GM19351 (cell line): ENCODE results near the gene FAM83F.
"Not testable (repeated sequence)": the region's sequence is repeated elsewhere in the genome, so short reads cannot be mapped to it uniquely, and the experiment has no call there.

Source experiments
- ATAC-seq: cut with Tn5 transposase; IDR thresholded peaks from one replicate; pipeline ENCODE4 v1.9.1; 2021; ENCODE audit warnings: mild to moderate bottlenecking, moderate library complexity; ENCODE audit not compliant: unreplicated experiment

The FAM83F gene

DNA sequence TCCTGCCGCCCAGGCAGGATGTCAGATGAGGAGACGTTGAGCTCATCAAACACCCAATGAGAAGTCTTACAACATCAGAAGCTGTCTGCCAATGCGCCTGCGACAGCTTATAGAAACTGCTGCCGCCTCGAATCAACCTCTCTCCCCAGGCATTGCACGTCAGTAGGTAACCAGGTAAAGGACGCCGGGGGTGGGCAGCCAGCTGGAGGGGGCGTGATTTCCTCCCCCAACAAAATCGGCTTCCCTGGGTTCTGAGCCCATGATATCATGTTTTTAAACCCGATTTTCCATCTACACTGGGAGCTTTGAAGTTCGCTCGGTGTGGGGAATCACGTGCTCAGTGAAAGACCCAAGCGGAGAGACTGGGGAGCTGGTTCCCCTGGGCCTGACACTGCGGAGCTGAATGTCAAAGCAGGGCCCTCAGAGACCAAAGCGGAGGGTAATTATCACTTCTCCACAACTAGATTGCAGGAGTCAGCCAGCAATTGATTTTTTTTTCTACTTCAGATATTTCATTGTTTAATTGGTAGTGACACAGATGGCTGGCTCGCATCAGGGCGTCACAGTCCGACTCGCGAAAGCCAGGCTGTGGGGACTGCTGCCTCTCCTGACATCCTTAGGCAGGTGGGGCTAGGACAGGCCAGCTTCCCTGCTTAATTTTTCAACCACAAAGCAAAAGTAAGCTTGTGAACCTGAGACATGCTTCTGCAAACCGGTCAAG, 15.4 kb downstream of the FAM83F start:
- ATAC-seq, result no peak

DNA sequence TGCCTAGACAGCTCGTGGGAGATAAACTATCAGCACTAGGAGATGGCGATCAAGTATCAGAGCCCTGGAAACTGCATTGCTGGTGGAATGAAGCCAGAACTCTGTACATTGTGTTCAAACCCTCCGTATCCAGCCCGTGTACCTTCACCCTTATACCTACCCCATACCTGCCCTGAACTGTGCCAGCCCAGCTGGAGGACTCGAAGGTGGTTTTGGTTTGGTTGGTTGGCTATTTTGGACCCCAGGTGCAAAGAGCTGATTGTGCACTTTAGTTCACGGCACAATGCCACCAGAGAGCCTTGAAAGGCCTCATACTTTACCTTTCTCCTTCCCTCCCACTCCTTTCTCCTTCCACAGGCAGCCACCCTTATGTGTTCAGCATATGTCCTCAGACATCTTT, 16.0 kb downstream of the FAM83F start:
- ATAC-seq, result no peak

GRCh38 chr22:40014667-40015248, 20.0 kb downstream of the FAM83F start:
- no peak for ATAC-seq

DNA sequence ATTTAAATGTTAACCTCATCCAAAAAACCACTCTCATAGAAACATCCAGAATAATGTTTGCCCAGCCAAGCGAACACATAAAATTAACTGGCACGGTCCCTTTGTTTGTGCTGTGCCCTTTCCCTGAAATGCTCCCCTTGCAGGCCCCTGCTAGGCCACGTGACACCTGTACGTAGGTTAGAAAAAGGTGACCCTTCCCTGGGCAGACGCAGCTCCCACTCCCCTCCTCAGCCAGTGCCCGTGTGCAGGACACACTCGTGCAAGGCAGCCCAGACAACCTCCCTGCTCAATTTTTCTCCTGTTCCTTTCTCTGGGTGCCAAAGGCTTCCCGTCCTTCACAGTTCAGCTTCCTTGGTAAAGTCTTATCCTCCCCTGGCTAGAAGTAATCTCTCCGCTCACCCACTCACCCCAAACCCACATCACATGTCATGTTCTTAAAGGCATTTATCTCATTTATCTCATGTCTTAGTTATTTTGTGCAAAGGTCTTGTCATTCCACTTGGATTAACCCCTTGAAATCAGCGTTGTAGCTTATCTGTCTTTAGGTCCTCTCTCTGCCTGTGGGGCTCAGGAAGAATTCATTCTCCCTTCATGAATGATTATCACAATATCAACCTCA, 20.7 kb downstream of the FAM83F start:
- ATAC-seq, result no peak

DNA sequence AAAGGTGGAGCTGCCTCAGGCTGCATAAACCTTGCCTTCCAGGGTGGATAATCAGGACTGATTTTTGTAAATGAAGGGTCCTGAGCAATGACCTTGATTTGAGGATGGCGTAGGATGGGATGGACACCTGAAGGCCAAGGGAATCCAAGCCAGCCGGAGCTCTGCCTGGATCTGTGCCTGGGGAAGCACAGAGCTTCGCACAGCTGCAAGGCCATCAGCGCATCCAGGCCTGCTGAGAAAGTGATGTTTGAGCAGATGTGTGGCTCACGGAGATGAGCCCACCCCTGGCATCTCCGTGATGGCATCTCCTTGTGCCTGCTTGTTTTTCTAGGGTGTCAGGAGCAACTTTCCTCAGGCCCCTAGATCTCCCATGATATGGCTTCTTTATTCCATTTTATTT, 23.3 kb downstream of the FAM83F start:
- no peak for ATAC-seq

DNA sequence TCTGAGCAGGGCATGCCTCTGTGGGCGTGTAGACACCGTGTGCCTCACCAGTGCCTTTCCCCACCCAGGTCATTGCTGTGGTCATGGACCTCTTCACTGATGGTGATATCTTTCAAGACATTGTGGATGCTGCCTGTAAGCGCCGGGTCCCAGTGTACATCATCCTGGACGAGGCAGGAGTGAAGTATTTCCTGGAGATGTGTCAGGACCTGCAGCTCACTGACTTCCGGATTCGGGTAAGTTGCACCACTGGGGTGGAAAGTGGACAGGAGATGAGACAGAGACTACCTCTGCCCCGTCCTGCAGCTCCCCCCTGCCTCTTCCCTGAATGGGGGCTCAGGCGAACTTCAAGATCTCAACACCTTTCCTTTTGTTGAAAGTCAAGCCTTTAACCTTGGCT, 24.3 kb downstream of the FAM83F start:
- no peak for ATAC-seq

DNA sequence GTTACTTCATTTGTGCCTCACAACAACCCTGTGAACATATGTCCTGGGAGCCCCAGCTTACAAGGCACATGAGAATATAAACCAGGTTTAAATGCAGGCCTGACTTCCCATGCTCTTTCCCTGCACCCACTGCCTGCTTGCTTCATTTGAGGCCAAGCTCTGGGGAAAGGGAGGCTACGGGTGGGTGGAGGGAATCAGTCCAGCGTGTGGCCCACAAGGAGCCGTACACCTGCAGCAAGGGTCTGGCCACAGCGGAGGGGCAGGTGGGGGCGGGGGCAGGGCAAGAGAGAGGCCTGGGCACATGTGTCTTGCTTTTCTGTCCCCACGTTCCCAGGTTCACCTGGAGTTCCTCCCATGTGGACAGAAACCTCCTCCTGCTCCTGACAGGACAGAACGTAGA, 26.2 kb downstream of the FAM83F start:
- ATAC-seq, result no peak

DNA sequence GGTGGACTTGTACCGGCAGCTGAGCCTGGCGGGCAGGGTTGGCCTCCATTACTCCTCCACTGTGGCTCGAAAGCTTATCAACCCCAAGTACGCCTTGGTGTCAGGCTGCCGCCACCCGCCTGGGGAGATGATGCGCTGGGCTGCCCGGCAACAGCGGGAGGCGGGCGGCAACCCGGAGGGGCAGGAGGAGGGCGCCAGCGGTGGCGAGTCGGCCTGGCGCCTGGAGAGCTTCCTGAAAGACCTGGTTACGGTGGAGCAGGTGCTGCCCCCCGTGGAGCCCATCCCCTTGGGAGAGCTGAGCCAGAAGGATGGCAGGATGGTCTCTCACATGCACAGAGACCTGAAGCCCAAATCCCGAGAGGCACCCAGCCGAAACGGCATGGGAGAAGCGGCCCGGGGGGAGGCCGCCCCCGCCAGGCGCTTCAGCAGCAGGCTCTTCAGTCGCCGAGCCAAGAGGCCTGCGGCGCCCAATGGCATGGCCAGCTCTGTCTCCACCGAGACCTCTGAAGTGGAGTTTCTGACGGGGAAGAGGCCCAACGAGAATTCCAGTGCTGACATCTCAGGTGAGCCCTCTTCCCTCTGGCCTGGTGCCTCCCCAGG, 26.7 kb downstream of the FAM83F start:
- no peak for ATAC-seq

- ATAC-seq, result no peak
These were observed 27.9 kb downstream of the FAM83F start for GRCh38 chr22:40022536-40023240.

DNA sequence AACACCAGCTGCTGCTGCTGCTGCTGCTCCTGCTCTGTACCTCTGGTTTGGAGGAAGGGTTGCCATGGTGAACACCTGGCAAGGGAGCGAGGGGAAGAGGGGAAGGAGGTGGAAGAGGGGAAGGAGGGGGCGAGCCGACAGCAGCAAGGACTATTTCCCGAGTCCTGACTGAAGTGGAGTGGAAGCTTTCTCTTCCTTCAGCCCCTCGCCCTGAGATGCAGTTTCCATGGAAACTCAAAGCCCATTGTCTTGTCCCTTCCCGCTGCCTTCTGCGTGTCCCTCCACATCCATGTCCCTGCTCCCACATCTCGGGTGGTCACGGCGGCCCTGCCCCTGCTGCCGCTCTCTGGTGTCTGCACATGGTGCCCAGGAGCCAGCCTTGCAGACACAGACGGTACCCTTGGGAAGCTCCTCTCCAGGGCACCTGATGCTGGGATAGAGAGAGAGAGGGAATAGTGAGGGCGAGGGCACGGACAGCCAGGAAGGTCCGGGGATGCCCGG, 28.6 kb downstream of the FAM83F start:
- ATAC-seq, result no peak

GRCh38 chr22:40024201-40025061, 29.7 kb downstream of the FAM83F start:
- no peak for ATAC-seq

DNA sequence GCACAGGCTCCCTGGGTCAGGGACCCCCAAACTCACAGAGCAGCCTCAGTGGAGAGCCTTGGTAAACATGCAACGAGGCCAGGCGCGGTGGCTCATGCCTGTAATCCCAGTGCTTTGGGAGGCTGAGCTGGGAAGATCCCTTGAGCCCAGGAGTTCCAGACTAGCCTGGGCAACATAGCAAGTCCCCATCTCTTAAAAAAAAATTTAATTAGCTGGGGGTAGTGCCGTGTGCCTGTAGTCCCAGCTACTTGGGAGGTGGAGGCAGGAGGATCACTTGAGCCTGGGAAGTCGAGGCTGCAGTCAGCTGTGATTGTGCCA, 30.3 kb downstream of the FAM83F start:
- ATAC-seq, result not testable (repeated sequence)

DNA sequence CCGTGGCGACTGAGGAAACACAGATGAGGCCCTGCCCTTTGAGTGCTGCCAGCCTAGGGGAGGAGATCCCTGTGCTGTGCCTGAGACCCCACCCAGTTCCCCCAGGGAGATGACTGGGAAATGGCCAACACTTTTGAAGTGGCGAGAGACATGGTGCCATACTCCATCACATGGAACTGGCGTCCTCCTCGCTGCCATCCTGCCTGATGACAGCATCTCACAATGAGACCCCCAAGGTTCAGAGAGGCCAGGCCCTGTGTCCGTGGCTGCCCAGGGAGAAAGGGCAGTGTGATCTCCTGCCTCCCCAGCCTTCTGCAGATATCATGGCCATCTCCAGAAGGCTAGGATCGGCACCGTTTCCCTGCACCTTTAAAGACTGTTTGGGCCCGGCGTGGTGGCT, 31.1 kb downstream of the FAM83F start:
- ATAC-seq, result no peak

GRCh38 chr22:40026641-40027040, 31.9 kb downstream of the FAM83F start:
- no peak for ATAC-seq

DNA sequence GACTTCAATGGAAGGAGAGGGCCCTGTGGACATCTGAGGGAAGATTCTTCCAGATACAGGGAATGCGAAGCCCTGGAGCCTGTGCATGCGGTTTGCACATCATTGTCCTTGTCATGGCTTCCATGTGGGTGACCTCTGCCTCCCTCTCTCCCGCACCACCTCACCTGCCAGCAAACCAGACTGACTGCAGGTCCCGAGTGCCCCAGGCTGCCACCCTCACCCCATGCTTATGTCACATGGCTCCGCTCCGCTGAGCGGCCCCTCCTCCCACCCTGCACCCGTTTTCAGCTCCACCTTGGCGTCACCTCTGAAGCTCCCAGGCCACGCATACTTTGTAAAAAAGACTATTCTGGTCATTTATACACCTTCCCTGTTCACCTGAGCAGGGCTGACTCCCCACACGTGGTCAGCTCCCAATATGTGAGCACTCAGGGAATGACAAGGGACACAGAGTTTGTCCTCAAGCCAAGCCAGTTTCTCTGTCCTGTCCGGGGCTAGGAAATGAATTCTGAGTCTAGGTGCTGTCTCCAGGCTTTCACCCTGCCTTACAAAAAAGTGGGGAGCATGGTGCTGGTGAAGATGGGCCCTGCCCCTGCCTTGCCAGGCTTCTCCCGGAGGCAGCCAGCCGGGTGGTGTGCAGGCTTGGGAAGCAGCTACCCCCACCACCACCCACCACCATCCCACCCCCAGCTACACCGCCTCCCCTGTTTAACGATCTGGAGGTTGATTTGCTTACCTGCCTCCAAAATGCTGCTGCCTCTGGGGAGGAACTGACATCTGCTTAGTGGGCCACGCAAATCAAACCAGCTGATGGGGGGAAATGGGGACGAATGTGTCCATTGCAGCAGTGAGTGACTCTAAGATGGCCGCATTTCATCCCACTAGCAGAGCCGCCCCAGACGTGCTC, 32.7 kb downstream of the FAM83F start:
- ATAC-seq, result no peak

DNA sequence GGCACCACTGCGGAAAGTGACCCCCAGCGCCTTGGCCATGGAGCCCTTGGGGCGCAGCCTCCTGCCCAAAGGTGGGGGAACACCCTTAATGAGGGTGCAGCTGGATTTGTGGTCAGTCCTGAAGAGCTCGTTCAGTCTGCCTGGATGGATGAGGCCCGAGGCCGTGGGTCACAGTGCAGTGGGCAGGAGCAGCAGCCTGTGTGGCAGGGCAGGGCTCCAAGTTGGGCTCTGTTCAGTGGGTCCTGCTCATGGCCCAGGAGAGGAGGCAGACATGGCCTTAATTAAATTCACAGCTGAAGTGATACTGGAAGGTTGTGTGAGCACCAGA, 33.3 kb downstream of the FAM83F start:
- ATAC-seq, result no peak

DNA sequence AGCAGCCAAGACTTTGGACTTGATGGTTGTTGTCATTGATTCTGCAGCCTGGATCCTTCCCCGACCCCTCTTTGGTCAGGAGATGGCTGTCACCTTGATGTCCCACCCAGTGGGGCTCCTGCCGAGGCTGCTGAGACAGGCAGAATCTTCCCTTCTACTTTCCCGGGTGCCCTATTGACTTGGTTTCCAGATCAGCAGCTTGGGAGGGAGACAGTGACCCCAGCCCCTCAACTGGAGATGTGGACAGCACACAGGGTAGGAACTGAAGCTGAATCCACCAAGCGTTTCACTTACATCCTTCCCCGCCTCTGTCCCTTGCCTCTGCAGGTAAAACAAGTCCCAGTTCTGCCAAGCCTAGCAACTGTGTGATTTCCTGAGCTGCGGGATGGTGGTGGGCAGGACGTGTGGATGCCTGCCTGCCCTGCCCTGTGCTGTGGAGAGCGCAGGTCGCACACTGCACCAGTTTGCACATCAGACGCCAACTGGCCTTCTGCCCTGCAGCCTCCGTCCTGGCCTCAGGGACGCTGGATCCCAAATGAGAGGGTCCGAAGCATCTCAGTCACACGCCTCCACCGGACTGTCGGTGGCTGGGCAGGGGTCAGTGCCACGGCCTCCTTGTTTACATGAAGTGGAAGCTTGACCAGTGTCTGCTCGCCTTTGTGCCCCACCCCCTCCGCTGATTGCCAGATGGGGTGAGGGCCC, 34.6 kb downstream of the FAM83F start:
- no peak for ATAC-seq

DNA sequence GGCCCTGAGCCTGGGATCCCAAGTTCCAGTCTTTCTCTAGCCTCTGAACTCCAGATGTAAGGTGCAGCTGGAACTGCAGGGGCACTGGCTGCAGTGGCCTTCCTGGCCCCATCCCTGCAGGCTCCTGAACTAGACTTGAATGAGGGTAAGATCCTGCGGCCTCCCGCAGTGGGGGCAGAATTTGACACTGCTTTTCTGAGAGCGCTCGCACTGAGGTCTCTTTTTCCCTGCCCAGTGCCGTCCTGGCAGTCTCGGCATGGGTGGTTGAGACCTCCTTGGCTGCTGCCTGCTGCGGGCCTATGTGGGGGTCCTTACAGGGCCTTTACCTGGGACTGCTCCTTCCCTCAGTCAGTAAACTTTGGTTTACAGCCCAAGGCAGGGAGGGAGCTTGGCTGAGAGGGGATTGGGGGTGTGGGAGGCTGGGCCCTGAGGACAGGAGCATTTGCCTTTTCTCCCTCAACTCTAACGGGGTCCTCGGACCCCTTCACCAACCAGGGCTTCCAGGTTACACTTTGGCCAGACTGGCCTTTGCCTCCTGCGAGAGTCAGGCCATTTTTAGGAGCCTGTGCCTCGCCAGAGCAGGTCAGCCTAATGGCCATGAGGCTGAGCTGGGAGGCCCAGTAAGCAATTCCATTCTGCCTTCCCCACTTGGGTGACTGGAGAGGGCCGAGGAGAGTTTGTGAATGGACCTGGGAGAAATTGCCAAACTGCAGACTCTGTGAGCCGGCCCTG, 35.4 kb downstream of the FAM83F start:
- ATAC-seq, result no peak
